HEK293 (cell line): ENCODE data around the gene LIMCH1.

Experiments
- CTCF ChIA-PET: fragments of 350-600 bp; formaldehyde crosslinking; extraction: SDS; loops from one replicate; lab custom pipeline; 2021; ENCODE audit warnings: antibody characterized with exemption; lab: Yijun Ruan, JAX
- POLR2A ChIA-PET: fragments of 300-600 bp; formaldehyde crosslinking; extraction: SDS; loops from one replicate; lab custom pipeline; 2020; ENCODE audit warnings: antibody characterized with exemption, inconsistent platforms; lab: Yijun Ruan, JAX
- H3K27ac ChIP-seq: fragments of 200-500 bp; sonication (Bioruptor generic); 2 replicates; pipeline ENCODE4 v1.5.1; 2014; ENCODE audit warnings: low read depth, low read length, control low read depth, inconsistent platforms; ENCODE audit errors: extremely low read depth
- H3K36me3 ChIP-seq, 2 experiments: fragments of 200-500 bp in 1 of 2; sonication (Bioruptor generic) in 1 of 2; 1 replicate in 1 of 2; 2 replicates in 1 of 2; pipeline ENCODE4 v1.5.1; 2014 to 2017; ENCODE audit warnings: inconsistent platforms in 2 of 2, low read length in 2 of 2; ENCODE audit not compliant: control insufficient read depth in 2 of 2, insufficient read depth in 1 of 2
- H3K4me1 ChIP-seq: fragments of 200-500 bp; sonication (Bioruptor generic); 2 replicates; pipeline ENCODE4 v1.5.1; 2014; ENCODE audit warnings: mild to moderate bottlenecking, low read length, inconsistent platforms; ENCODE audit not compliant: control insufficient read depth, insufficient read depth
- H3K4me3 ChIP-seq: 2 replicates; pipeline ENCODE4 v1.5.1; 2011; ENCODE audit warnings: low read depth, mild to moderate bottlenecking, control low read depth, low read length, moderate library complexity
- H3K9me3 ChIP-seq: fragments of 200-500 bp; sonication (Bioruptor generic); 2 replicates; pipeline ENCODE4 v1.5.1; 2014; ENCODE audit warnings: low read depth, low read length, inconsistent platforms; ENCODE audit not compliant: control insufficient read depth, insufficient read depth
- HOXD13 ChIP-seq: sonication (generic); formaldehyde crosslinking; IDR thresholded peaks from 2 replicates; pipeline ENCODE4 v1.8.0; 2022; ENCODE audit warnings: missing genetic modification reagents, borderline replicate concordance
- ZNF148 ChIP-seq: fragments of 450-650 bp; formaldehyde crosslinking; IDR thresholded peaks from 2 replicates; pipeline ENCODE4 v1.5.0; 2017; ENCODE audit warnings: missing biosample characterization, missing genetic modification characterization, borderline replicate concordance
- ZNF184 ChIP-seq: fragments of 450-650 bp; IDR thresholded peaks from 2 replicates; pipeline ENCODE4 v1.5.1; 2018; ENCODE audit warnings: missing biosample characterization, mild to moderate bottlenecking, missing genetic modification characterization
- ZNF23 ChIP-seq: fragments of 450-650 bp; formaldehyde crosslinking; IDR thresholded peaks from 2 replicates; pipeline ENCODE4 v1.5.1; 2016; ENCODE audit warnings: missing biosample characterization, missing genetic modification characterization, borderline replicate concordance
- ZNF433 ChIP-seq: fragments of 450-650 bp; formaldehyde crosslinking; IDR thresholded peaks from 2 replicates; pipeline ENCODE4 v1.5.1; 2016; ENCODE audit warnings: missing biosample characterization, missing genetic modification characterization, low read depth
- ZNF488 ChIP-seq: fragments of 450-650 bp; formaldehyde crosslinking; IDR thresholded peaks from 2 replicates; pipeline ENCODE4 v1.5.1; 2016; ENCODE audit warnings: missing biosample characterization, missing genetic modification characterization
- ZNF510 ChIP-seq: fragments of 450-650 bp; formaldehyde crosslinking; IDR thresholded peaks from 2 replicates; pipeline ENCODE4 v1.5.1; 2018; ENCODE audit warnings: mild to moderate bottlenecking, missing genetic modification characterization, missing biosample characterization; ENCODE audit not compliant: insufficient replicate concordance
- ZNF571 ChIP-seq: fragments of 450-650 bp; formaldehyde crosslinking; IDR thresholded peaks from 2 replicates; pipeline ENCODE4 v1.5.0; 2017; ENCODE audit warnings: missing biosample characterization, missing genetic modification characterization
- ZNF600 ChIP-seq: fragments of 450-650 bp; formaldehyde crosslinking; IDR thresholded peaks from 2 replicates; pipeline ENCODE4 v1.5.1; 2016; ENCODE audit warnings: missing biosample characterization, missing genetic modification characterization
- ZNF629 ChIP-seq: fragments of 450-650 bp; formaldehyde crosslinking; IDR thresholded peaks from 2 replicates; pipeline ENCODE4 v1.5.1; 2017; ENCODE audit warnings: missing biosample characterization, missing genetic modification characterization
- TF ChIP-seq, protein P1 (sequence below): fragments of 450-650 bp; formaldehyde crosslinking; optimal IDR thresholded peaks from 2 replicates; pipeline ENCODE3; 2016; ENCODE audit warnings: missing biosample characterization, mild to moderate bottlenecking, missing genetic modification characterization
- TF ChIP-seq, protein P2 (sequence below): fragments of 450-650 bp; IDR thresholded peaks from 2 replicates; pipeline ENCODE4 v1.5.1; 2018; ENCODE audit warnings: missing biosample characterization, missing genetic modification characterization
- TF ChIP-seq, protein P3 (sequence below): fragments of 450-650 bp; formaldehyde crosslinking; IDR thresholded peaks from 2 replicates; pipeline ENCODE4 v1.5.1; 2016; ENCODE audit warnings: missing biosample characterization, missing genetic modification characterization

The LIMCH1 gene

DNA sequence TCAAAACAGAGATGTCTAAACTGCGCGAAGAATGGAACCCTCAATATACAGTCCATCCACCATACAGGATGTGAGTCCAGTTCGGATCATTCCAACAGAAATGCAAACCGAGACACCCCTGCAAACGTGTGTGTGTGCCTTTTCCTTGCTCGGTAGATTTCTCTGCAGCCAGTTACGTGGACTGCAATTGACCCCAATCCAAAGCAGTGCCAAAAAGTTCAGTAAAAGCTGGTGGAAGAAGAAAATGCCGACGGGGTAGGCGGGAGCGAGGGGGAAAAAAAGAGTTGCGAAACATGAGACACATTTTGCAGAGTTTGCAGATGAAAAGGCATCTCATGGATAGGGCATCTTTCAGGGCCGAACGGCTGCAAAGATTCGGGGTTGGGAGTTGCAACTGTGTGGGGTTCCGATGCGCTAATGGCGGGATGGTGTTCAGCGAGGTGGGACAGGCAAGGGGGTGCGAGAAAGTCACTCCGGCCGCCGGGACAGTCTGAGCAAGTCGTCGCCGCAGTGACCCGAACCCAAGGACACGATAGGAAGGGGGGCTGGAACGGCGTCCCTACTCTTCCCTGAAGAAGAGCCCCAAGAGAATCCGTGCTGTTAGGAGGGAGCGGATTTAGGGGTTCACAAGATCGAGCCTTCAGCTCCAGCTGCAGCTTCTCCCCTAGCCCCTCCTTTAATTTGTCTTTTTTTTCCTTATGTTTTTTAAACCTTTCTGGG, 206.8 kb downstream of the LIMCH1 start:
- Histone ChIP-seq H3K36me3 (no peaks in the 10 kb centered on the region), H3K4me1 (no peaks in the 10 kb centered on the region), H3K27ac (no peak overlapping the region), H3K9me3 (no peaks in the 10 kb centered on the region), H3K4me3 (no peak overlapping the region)
- no peak for TF ChIP-seq ZNF510 (tag by site-specific recombination)
- TF ChIP-seq ZNF629 = no peak
- no peak for TF ChIP-seq ZNF433 (tag by site-specific recombination)
- TF ChIP-seq, protein P1, sequence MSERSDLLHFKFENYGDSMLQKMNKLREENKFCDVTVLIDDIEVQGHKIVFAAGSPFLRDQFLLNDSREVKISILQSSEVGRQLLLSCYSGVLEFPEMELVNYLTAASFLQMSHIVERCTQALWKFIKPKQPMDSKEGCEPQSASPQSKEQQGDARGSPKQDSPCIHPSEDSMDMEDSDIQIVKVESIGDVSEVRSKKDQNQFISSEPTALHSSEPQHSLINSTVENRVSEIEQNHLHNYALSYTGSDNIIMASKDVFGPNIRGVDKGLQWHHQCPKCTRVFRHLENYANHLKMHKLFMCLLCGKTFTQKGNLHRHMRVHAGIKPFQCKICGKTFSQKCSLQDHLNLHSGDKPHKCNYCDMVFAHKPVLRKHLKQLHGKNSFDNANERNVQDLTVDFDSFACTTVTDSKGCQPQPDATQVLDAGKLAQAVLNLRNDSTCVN = no peak
- ChIA-PET CTCF (interaction anchor here (0.7 kb wide), 1 partner anchor 298 kb away, joined by 3 read pairs; no protein-coding TSS in a partner anchor), POLR2A (no interaction called here)

DNA sequence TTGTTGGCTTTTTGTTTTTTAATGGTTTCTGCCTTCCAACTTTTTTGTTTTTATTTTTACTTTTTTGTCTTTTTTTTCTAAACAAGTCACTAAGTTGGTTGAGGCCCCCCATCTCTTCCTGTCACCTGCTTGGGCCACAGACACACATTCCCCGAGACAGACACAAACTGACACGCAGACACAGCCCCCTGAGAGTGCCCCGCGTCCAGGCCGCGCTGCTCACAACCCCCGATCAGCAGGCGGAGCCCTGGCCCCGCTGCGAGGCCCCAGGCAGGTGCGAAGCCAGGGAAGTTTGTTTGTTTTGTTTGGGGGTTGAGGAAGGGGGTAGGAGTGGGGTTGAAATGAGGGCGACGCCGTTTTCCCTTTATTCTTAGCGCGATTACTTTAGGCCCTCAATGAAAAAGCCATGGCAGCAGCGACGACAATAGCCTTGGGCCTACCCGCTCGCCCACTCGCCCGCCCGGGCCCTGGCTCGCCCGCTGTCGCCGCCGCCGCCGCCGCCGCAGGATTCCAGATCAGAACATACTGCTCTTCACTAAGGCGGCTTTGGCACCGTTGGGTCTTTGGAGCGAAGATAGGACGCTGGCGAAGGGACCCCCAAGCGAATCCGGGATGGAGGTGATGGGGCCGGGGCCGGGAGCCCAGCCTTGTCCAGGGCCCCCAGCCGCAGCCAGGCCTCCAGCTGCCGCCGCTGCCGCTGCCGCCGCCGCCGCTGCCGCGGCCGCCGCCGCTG, 207.5 kb downstream of the LIMCH1 start:
- H3K27ac ChIP-seq = no peak overlapping the region
- ChIA-PET CTCF (interaction anchor here (0.7 kb wide), 1 partner anchor 299 kb away, joined by 3 read pairs; no protein-coding TSS in a partner anchor), POLR2A (no interaction called here)
- TF ChIP-seq ZNF23 (tag by site-specific recombination) (no peak), ZNF600 (no peak), ZNF148 (tag by site-specific recombination) (no peak), ZNF571 (no peak), HOXD13 (no peak), ZNF488 (no peak), ZNF184 (tag by site-specific recombination) (no peak)
- TF ChIP-seq, protein P2, sequence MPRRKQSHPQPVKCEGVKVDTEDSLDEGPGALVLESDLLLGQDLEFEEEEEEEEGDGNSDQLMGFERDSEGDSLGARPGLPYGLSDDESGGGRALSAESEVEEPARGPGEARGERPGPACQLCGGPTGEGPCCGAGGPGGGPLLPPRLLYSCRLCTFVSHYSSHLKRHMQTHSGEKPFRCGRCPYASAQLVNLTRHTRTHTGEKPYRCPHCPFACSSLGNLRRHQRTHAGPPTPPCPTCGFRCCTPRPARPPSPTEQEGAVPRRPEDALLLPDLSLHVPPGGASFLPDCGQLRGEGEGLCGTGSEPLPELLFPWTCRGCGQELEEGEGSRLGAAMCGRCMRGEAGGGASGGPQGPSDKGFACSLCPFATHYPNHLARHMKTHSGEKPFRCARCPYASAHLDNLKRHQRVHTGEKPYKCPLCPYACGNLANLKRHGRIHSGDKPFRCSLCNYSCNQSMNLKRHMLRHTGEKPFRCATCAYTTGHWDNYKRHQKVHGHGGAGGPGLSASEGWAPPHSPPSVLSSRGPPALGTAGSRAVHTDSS = no peak
- TF ChIP-seq, protein P3, sequence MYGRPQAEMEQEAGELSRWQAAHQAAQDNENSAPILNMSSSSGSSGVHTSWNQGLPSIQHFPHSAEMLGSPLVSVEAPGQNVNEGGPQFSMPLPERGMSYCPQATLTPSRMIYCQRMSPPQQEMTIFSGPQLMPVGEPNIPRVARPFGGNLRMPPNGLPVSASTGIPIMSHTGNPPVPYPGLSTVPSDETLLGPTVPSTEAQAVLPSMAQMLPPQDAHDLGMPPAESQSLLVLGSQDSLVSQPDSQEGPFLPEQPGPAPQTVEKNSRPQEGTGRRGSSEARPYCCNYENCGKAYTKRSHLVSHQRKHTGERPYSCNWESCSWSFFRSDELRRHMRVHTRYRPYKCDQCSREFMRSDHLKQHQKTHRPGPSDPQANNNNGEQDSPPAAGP (tag by site-specific recombination) = no peak
- no peak overlapping the region for H3K4me3 ChIP-seq
- H3K36me3 ChIP-seq = no peaks in the 10 kb centered on the region
- no peaks in the 10 kb centered on the region for H3K9me3 ChIP-seq
- no peaks in the 10 kb centered on the region for H3K4me1 ChIP-seq
